Neural cell (in vitro differentiated cells): ENCODE measurements around the gene MEMO1. TPM values are rescaled to one million over a fixed set of nuclear protein-coding genes. Genes with fewer than 3 reads are reported as not detected.

Experiments used
- H2AFZ ChIP-seq: fragments of 200-600, 300-800 bp; sonication (generic), shearing (Covaris generic); 2 replicates; pipeline ENCODE4 v1.6.0; 2014; ENCODE audit warnings: low read depth, mild to moderate bottlenecking, antibody characterized with exemption, low read length, moderate library complexity
- H3F3A ChIP-seq: fragments of 200-600 bp; shearing (Covaris generic); 2 replicates; pipeline ENCODE4 v1.6.1; 2016; ENCODE audit warnings: mild to moderate bottlenecking, moderate library complexity, mixed read lengths, antibody characterized with exemption, low read length; ENCODE audit not compliant: insufficient read depth, poor library complexity, severe bottlenecking
- H3K27ac ChIP-seq: fragments of 200-600, 300-800 bp; sonication (generic), shearing (Covaris generic); 2 replicates; pipeline ENCODE4 v1.5.1; 2014; ENCODE audit warnings: mild to moderate bottlenecking, low read length, moderate library complexity
- H3K27me3 ChIP-seq: fragments of 300-800, 200-600 bp; sonication (generic), shearing (Covaris generic); 2 replicates; pipeline ENCODE4 v1.6.0; 2014; ENCODE audit warnings: mild to moderate bottlenecking, low read depth, low read length, moderate library complexity; ENCODE audit not compliant: insufficient read depth
- H3K36me3 ChIP-seq: fragments of 300-800, 200-600 bp; sonication (generic), shearing (Covaris generic); 2 replicates; pipeline ENCODE4 v1.5.1; 2014; ENCODE audit warnings: mild to moderate bottlenecking, antibody characterized with exemption, low read length, moderate library complexity; ENCODE audit not compliant: insufficient read depth
- H3K4me2 ChIP-seq: fragments of 300-800, 200-600 bp; sonication (generic), shearing (Covaris generic); 2 replicates; pipeline ENCODE4 v1.6.0; 2014; ENCODE audit warnings: mild to moderate bottlenecking, low read length
- H3K4me3 ChIP-seq: fragments of 300-800, 200-600 bp; sonication (generic), shearing (Covaris generic); 2 replicates; pipeline ENCODE4 v1.5.1; 2014; ENCODE audit warnings: mild to moderate bottlenecking, low read length, moderate library complexity
- H3K79me2 ChIP-seq: fragments of 200-600 bp; shearing (Covaris generic); replicated peaks from 2 replicates; pipeline ENCODE4 v1.6.0; 2014; ENCODE audit warnings: mild to moderate bottlenecking, low read length, moderate library complexity; ENCODE audit not compliant: insufficient read depth
- H3K9ac ChIP-seq: fragments of 300-800, 200-600 bp; sonication (generic), shearing (Covaris generic); 2 replicates; pipeline ENCODE4 v1.6.1; 2016; ENCODE audit warnings: mild to moderate bottlenecking, low read length, mixed read lengths
- H3K9me2 ChIP-seq: fragments of 200-600 bp; shearing (Covaris generic); 2 replicates; pipeline ENCODE4 v1.6.1; 2016; ENCODE audit warnings: mild to moderate bottlenecking, low read length, mixed read lengths; ENCODE audit not compliant: insufficient read depth
- H3K9me3 ChIP-seq: fragments of 200-600, 300-800 bp; sonication (generic), shearing (Covaris generic); 2 replicates; pipeline ENCODE4 v1.6.1; 2016; ENCODE audit warnings: mild to moderate bottlenecking, mixed run types, low read length, moderate library complexity, mixed read lengths
- H4K20me1 ChIP-seq: fragments of 200-600 bp; shearing (Covaris generic); 2 replicates; pipeline ENCODE4 v1.6.1; 2016; ENCODE audit warnings: mild to moderate bottlenecking, mixed run types; ENCODE audit not compliant: insufficient read depth
- EP300 ChIP-seq: fragments of 450-650 bp; conservative IDR thresholded peaks from 2 replicates; pipeline ENCODE4 v1.6.1; 2014; ENCODE audit warnings: antibody characterized with exemption, mild to moderate bottlenecking, moderate library complexity; ENCODE audit not compliant: poor library complexity, severe bottlenecking
- EZH2 ChIP-seq: fragments of 200-600, 300-800 bp; shearing (Covaris generic), sonication (generic); IDR thresholded peaks from 2 replicates; pipeline ENCODE4 v1.6.1; 2014; ENCODE audit warnings: antibody characterized with exemption, low read length, borderline replicate concordance, mild to moderate bottlenecking; ENCODE audit not compliant: insufficient read depth, poor library complexity, severe bottlenecking
- MXI1 ChIP-seq: fragments of 450-650 bp; conservative IDR thresholded peaks from 2 replicates; pipeline ENCODE4 v1.6.1; 2014; ENCODE audit warnings: antibody characterized with exemption, mild to moderate bottlenecking; ENCODE audit not compliant: poor library complexity, severe bottlenecking
- POLR2AphosphoS5 ChIP-seq: IDR thresholded peaks from 2 replicates; pipeline ENCODE4 v1.6.1; 2012
- RAD21 ChIP-seq: fragments of 450-650 bp; conservative IDR thresholded peaks from 2 replicates; pipeline ENCODE4 v1.6.1; 2014; ENCODE audit warnings: antibody characterized with exemption, mild to moderate bottlenecking, moderate library complexity
- SMC3 ChIP-seq: fragments of 450-650 bp; conservative IDR thresholded peaks from 2 replicates; pipeline ENCODE4 v1.6.1; 2014; ENCODE audit warnings: antibody characterized with exemption, mild to moderate bottlenecking, moderate library complexity; ENCODE audit not compliant: poor library complexity
- TAF1 ChIP-seq: IDR thresholded peaks from 2 replicates; pipeline ENCODE4 v1.6.1; 2012; ENCODE audit warnings: low read depth
- polyA plus RNA-seq: library from polyadenylated mRNA; depleted of rRNA; stranded (reverse); fragments of >200 nt; gene quantifications from 2 replicates; pipeline ENCODE4 v1.2.3, GENCODE V29; 2014
- TF ChIP-seq, protein P1 (sequence below): IDR thresholded peaks from 2 replicates; pipeline ENCODE4 v1.6.1; 2012; ENCODE audit warnings: borderline replicate concordance
- TF ChIP-seq, protein P2 (sequence below): fragments of 450-650 bp; IDR thresholded peaks from 2 replicates; pipeline ENCODE4 v1.5.1; 2014; ENCODE audit warnings: antibody characterized with exemption, mild to moderate bottlenecking, moderate library complexity; ENCODE audit not compliant: poor library complexity, severe bottlenecking

MEMO1 gene
- polyA plus RNA-seq, 1 donor from 2014 or later = 124 TPM

DNA sequence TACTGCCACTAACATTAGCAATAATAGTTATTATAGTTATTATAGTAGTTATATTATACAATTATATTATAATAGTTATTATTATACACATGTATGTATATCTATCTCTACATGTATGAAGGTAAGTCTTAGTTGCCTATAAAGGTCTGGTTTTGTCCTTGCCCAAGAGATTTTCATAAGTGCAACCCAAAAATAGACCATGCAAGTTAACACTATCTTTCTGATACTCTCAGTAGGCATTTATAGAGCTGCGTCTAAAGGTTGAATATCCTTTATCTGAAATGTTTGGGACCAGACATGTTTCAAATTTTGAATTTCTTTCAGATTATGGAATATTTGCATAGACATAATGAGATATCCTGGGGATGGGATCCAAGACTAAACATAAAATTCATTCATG lies 175.4 kb downstream of the MEMO1 start:
- no peak overlapping the region for H3K9ac ChIP-seq
- no peaks in the 10 kb centered on the region for H3F3A ChIP-seq
- H3K79me2 ChIP-seq = no peaks in the 10 kb centered on the region
- no peaks in the 10 kb centered on the region for H3K36me3 ChIP-seq
- TF ChIP-seq, protein P1, sequence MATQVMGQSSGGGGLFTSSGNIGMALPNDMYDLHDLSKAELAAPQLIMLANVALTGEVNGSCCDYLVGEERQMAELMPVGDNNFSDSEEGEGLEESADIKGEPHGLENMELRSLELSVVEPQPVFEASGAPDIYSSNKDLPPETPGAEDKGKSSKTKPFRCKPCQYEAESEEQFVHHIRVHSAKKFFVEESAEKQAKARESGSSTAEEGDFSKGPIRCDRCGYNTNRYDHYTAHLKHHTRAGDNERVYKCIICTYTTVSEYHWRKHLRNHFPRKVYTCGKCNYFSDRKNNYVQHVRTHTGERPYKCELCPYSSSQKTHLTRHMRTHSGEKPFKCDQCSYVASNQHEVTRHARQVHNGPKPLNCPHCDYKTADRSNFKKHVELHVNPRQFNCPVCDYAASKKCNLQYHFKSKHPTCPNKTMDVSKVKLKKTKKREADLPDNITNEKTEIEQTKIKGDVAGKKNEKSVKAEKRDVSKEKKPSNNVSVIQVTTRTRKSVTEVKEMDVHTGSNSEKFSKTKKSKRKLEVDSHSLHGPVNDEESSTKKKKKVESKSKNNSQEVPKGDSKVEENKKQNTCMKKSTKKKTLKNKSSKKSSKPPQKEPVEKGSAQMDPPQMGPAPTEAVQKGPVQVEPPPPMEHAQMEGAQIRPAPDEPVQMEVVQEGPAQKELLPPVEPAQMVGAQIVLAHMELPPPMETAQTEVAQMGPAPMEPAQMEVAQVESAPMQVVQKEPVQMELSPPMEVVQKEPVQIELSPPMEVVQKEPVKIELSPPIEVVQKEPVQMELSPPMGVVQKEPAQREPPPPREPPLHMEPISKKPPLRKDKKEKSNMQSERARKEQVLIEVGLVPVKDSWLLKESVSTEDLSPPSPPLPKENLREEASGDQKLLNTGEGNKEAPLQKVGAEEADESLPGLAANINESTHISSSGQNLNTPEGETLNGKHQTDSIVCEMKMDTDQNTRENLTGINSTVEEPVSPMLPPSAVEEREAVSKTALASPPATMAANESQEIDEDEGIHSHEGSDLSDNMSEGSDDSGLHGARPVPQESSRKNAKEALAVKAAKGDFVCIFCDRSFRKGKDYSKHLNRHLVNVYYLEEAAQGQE = no peak
- TF ChIP-seq POLR2AphosphoS5 (no peak), EZH2 (no peak), EP300 (no peak), TAF1 (no peak), SMC3 (no peak), MXI1 (no peak), RAD21 (no peak)
- TF ChIP-seq, protein P2, sequence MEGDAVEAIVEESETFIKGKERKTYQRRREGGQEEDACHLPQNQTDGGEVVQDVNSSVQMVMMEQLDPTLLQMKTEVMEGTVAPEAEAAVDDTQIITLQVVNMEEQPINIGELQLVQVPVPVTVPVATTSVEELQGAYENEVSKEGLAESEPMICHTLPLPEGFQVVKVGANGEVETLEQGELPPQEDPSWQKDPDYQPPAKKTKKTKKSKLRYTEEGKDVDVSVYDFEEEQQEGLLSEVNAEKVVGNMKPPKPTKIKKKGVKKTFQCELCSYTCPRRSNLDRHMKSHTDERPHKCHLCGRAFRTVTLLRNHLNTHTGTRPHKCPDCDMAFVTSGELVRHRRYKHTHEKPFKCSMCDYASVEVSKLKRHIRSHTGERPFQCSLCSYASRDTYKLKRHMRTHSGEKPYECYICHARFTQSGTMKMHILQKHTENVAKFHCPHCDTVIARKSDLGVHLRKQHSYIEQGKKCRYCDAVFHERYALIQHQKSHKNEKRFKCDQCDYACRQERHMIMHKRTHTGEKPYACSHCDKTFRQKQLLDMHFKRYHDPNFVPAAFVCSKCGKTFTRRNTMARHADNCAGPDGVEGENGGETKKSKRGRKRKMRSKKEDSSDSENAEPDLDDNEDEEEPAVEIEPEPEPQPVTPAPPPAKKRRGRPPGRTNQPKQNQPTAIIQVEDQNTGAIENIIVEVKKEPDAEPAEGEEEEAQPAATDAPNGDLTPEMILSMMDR = no peak
- no peaks in the 10 kb centered on the region for H3K27me3 ChIP-seq
- no peak overlapping the region for H3K27ac ChIP-seq
- H3K4me3 ChIP-seq = no peak overlapping the region
- no peaks in the 10 kb centered on the region for H3K9me2 ChIP-seq
- H3K4me2 ChIP-seq = no peak overlapping the region
- no peaks in the 10 kb centered on the region for H4K20me1 ChIP-seq
- H3K9me3 ChIP-seq = no peaks in the 10 kb centered on the region
- no peak overlapping the region for H2AFZ ChIP-seq

DNA sequence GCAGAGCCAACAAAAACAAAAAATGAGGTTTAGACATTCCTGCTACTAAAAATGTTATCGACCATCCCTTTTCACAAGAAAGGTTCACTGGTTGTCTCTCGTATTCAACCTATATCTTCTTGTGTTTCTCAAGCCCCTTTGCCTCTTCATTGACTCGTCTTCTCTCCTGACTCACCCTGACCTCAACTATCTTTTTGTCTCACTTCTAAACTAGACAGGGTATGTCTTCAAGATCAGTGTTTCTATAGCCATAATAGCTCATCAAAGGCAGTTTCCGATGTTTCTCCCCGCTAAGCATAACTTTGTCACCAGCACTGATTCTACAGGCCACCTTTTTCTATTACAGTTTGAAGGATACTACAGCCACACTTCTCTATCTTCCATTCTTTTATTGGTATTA lies 178.4 kb downstream of the MEMO1 start:
- no peaks in the 10 kb centered on the region for H4K20me1 ChIP-seq
- H3F3A ChIP-seq = no peaks in the 10 kb centered on the region
- H3K27ac ChIP-seq = no peak overlapping the region
- H3K9me2 ChIP-seq = no peaks in the 10 kb centered on the region
- H3K27me3 ChIP-seq = no peaks in the 10 kb centered on the region
- no peak overlapping the region for H2AFZ ChIP-seq
- no peak overlapping the region for H3K9ac ChIP-seq
- H3K4me3 ChIP-seq = no peak overlapping the region
- TF ChIP-seq, protein P2 = no peak
- TF ChIP-seq SMC3 (no peak), RAD21 (no peak), MXI1 (no peak), EP300 (no peak), POLR2AphosphoS5 (no peak), TAF1 (no peak), EZH2 (no peak)
- TF ChIP-seq, protein P1 = no peak
- no peaks in the 10 kb centered on the region for H3K79me2 ChIP-seq
- no peak overlapping the region for H3K4me2 ChIP-seq
- H3K9me3 ChIP-seq = peaks cover 4% of the 10 kb centered on the region
- H3K36me3 ChIP-seq = no peaks in the 10 kb centered on the region
